Adrenal gland (tissue), 12 donors: ENCODE data around the gene RETREG1. TPM values are rescaled to one million over a fixed set of nuclear protein-coding genes. Genes with fewer than 3 reads are reported as not detected.
"Not testable (repeated sequence)": the region's sequence is repeated elsewhere in the genome, so short reads cannot be mapped to it uniquely, and the experiment has no call there.

Experiments
- DNase-seq, 7 donors: peaks; one replicate each; pipeline ENCODE4 v3.0.0-alpha.2; 2019 to 2020
- H3K27ac ChIP-seq, 5 donors: fragments of 200-600 bp; sonication (generic) in 4 of 5; 1 replicate in 3 of 5; 2 replicates in 2 of 5; pipeline versions ENCODE4 v1.5.1 to v1.8.0; 2016 to 2020; ENCODE audit warnings: mild to moderate bottlenecking in 1 of 5
- H3K27me3 ChIP-seq: fragments of 200-600 bp; 2 replicates; pipeline ENCODE4 v1.8.0; 2021
- H3K36me3 ChIP-seq, 2 donors: fragments of 200-600 bp; replicated peaks in 1 of 2; 1 replicate in 1 of 2; 2 replicates in 1 of 2; pipeline versions ENCODE4 v1.5.1 to v1.8.0; 2018 to 2022
- H3K4me1 ChIP-seq, 2 donors: fragments of 200-600 bp; replicated peaks in 1 of 2; 1 replicate in 1 of 2; 2 replicates in 1 of 2; pipeline versions ENCODE4 v1.5.1 to v1.8.0; 2018 to 2021
- H3K4me3 ChIP-seq, 4 donors: fragments of 200-600 bp; sonication (generic) in 3 of 4; one replicate each; pipeline ENCODE4 v1.5.1; 2016 to 2018
- H3K9me3 ChIP-seq, 3 donors: fragments of 200-600 bp; sonication (generic) in 1 of 3; replicated peaks in 1 of 3; 1 replicate in 2 of 3; 2 replicates in 1 of 3; pipeline versions ENCODE4 v1.5.1 to v1.8.0; 2016 to 2021
- POLR2A ChIP-seq, 2 donors: fragments of 450-650 bp; IDR thresholded peaks; one replicate each; pipeline ENCODE4 v1.6.1; 2017; ENCODE audit warnings: antibody characterized with exemption in 2 of 2, mild to moderate bottlenecking in 2 of 2, moderate library complexity in 1 of 2
- WGBS, 4 donors: extraction: QIAGEN DNeasy Blood & Tissue Kit in 2 of 4; methylation state at CpG; one replicate each; pipeline versions ENCODE4 v1.1.5 to v1.1.7; 2013 to 2017; 5-methylcytosine and 5-hydroxymethylcytosine counted together
- intact Hi-C, 2 donors: fragments of 100-400 bp; cut with DNase I; formaldehyde crosslinking; loops; one replicate each; pipeline versions ENCODE4 v1.14.1 to v1.15.0; 2022 to 2023
- polyA plus RNA-seq, 3 donors: library from polyadenylated mRNA; stranded (reverse); fragments of 200-250 nt in 2 of 3; fragments of 350-450 nt in 1 of 3; fragmentation: Illumina TruSeq in 1 of 3; extraction: RNeasy Lipid Tissue Mini Kit (QIAGEN cat#74804) in 1 of 3; gene quantifications; one replicate each; pipeline ENCODE4 v1.2.3, GENCODE V29; 2013 to 2014
- total RNA-seq, 9 donors: library from RNA; depleted of rRNA in 4 of 9; stranded (reverse); fragments of >200 nt in 4 of 9; fragments of 120-200 nt in 1 of 9; fragmentation: NEBNext Ultra II Directional in 1 of 9; extraction: Animal tissue kit (Norgen Biotek cat#: 25700) in 1 of 9; gene quantifications; one replicate each; pipeline versions ENCODE4 v1.1.0 to v1.2.4, GENCODE V29; 2013 to 2023
- TF ChIP-seq, protein P1 (sequence below), 6 experiments: fragments of 450-650 bp in 4 of 6; fragments of 200-600 bp in 2 of 6; sonication (generic) in 1 of 6; IDR thresholded peaks; 1 replicate in 5 of 6; 2 replicates in 1 of 6; pipeline versions ENCODE4 v1.5.1 to v1.8.0; 2016 to 2021; ENCODE audit warnings: antibody characterized with exemption in 6 of 6, mild to moderate bottlenecking in 2 of 6, moderate library complexity in 1 of 6
- donor health status: healthy with polysubstance abuse.
- donor health status: Bipolar disorder and iron deficiency.
- donor health status: DM: yes; HTN: yes; CAD: no.
- donor health status: DM: no; HTN: no; CAD: no.
- donor health status: DM: no; HTN: no; CAD: no.
- donor health status: DM: yes; HTN: yes; CAD: no.

RETREG1 gene
- total and polyA plus RNA-seq, 12 donors, result 0.06 to 5.9 (median 2.1) TPM

GRCh38 chr5:16453609-16454008 is 163.2 kb downstream of the RETREG1 start:
- Histone ChIP-seq H3K9me3 (no peaks in the 10 kb centered on the region), H3K27me3 (no peaks in the 10 kb centered on the region), H3K27ac (no peak overlapping the region), H3K4me1 (peaks cover 4 to 21% of the 10 kb centered on the region in 2 donors), H3K36me3 (peaks cover 0 to 68% of the 10 kb centered on the region in 2 donors), H3K4me3 (no peak overlapping the region)
- no peak for TF ChIP-seq POLR2A (IDR thresholded peaks at IDR 0.05)
- TF ChIP-seq, protein P1, sequence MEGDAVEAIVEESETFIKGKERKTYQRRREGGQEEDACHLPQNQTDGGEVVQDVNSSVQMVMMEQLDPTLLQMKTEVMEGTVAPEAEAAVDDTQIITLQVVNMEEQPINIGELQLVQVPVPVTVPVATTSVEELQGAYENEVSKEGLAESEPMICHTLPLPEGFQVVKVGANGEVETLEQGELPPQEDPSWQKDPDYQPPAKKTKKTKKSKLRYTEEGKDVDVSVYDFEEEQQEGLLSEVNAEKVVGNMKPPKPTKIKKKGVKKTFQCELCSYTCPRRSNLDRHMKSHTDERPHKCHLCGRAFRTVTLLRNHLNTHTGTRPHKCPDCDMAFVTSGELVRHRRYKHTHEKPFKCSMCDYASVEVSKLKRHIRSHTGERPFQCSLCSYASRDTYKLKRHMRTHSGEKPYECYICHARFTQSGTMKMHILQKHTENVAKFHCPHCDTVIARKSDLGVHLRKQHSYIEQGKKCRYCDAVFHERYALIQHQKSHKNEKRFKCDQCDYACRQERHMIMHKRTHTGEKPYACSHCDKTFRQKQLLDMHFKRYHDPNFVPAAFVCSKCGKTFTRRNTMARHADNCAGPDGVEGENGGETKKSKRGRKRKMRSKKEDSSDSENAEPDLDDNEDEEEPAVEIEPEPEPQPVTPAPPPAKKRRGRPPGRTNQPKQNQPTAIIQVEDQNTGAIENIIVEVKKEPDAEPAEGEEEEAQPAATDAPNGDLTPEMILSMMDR (IDR thresholded peaks at IDR 0.05), result no peak
- DNase-seq, result no peak
- intact Hi-C loops, result no loop called here

DNA sequence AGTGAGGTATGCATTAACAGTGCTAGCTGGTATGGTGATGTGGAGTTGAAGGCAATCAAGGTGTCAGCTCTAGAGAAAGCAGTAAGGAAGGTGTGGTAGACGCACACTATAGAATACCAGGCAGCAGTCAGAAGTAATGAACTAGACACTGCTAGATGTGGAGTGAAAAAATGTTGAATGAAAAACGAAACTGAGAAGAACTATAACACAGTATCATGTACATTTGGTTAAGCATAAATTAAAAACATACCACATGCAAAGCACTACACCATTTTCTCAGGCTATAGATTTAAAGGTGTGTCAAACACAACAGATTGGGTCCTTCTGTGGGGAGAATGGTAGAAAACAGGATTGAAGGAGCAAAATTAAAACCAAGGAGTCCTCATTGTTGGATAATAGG is 166.6 kb downstream of the RETREG1 start:
- Histone ChIP-seq H3K9me3 (no peaks in the 10 kb centered on the region), H3K27ac (no peak overlapping the region), H3K36me3 (peaks cover 0 to 59% of the 10 kb centered on the region in 2 donors), H3K4me3 (no peak overlapping the region), H3K27me3 (no peaks in the 10 kb centered on the region), H3K4me1 (peaks cover 0 to 5% of the 10 kb centered on the region in 2 donors)
- no peak for DNase-seq
- intact Hi-C loops, result no loop called here
- no peak for TF ChIP-seq POLR2A (IDR thresholded peaks at IDR 0.05)
- TF ChIP-seq, protein P1 (IDR thresholded peaks at IDR 0.05), result no peak
- WGBS, 4 donors, result 80 to 95% (median 87%) methylated on average over 2 of the region's 2 CpGs

DNA sequence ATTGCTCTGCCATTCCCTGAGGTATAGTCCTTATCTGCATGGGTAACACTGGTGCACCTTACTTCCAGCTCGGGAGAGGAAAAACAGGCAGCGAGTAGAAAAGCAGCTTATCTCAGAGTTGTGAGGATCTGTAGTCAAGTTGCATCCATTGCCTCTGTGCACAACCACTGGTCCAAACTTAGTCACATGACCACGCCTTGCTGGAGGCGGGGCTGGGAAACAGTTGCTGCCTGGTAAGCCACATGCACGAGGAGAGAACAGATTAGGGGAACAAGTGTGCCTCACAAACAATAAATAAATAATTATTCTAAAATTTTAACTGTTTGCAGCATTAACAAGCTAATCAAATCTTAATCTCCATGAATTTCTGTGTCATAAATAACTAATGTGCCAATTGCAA is 169.8 kb downstream of the RETREG1 start:
- Histone ChIP-seq H3K9me3 (no peaks in the 10 kb centered on the region), H3K4me3 (no peak overlapping the region), H3K27me3 (no peaks in the 10 kb centered on the region), H3K4me1 (no peaks in the 10 kb centered on the region), H3K27ac (no peak overlapping the region), H3K36me3 (peaks cover 0 to 39% of the 10 kb centered on the region in 2 donors)
- no peak for DNase-seq
- intact Hi-C loops, result no loop called here
- WGBS, 4 donors, result 89 to 94% (median 91%) methylated on average over 5 of the region's 5 CpGs
- TF ChIP-seq, protein P1 (IDR thresholded peaks at IDR 0.05), result no peak
- no peak for TF ChIP-seq POLR2A (IDR thresholded peaks at IDR 0.05)

GRCh38 chr5:16437977-16438376 is 178.8 kb downstream of the RETREG1 start:
- Histone ChIP-seq H3K36me3 (no peaks in the 10 kb centered on the region), H3K4me1 (no peaks in the 10 kb centered on the region), H3K27ac (no peak overlapping the region), H3K9me3 (no peaks in the 10 kb centered on the region), H3K4me3 (no peak overlapping the region), H3K27me3 (no peaks in the 10 kb centered on the region)
- no peak for DNase-seq
- TF ChIP-seq POLR2A (IDR thresholded peaks at IDR 0.05), result no peak
- TF ChIP-seq, protein P1 (IDR thresholded peaks at IDR 0.05), result no peak
- WGBS, 4 donors, result 62 to 79% (median 68%) methylated on average over 1 of the region's 1 CpG
- intact Hi-C loops, result no loop called here

GRCh38 chr5:16436065-16436682 is 180.6 kb downstream of the RETREG1 start:
- H3K9me3 ChIP-seq, H3K27me3 ChIP-seq, H3K27ac ChIP-seq, H3K4me3 ChIP-seq, intact Hi-C loops, H3K4me1 ChIP-seq, DNase-seq, H3K36me3 ChIP-seq: not testable (repeated sequence)
- 80 to 94% (median 90%) methylated on average over 5 to 28 of the region's 28 CpGs for WGBS, 4 donors
